ENCODE data around the gene IGFBP2. TPM values are rescaled to one million over a fixed set of nuclear protein-coding genes. Genes with fewer than 3 reads are reported as not detected.

The IGFBP2 gene
- polyA plus RNA-seq, 1 donor = 169 TPM

GRCh38 chr2:216681683-216682082, 48.5 kb downstream of the IGFBP2 start:
- no peak for DNase-seq

GRCh38 chr2:216683846-216684245, 50.6 kb downstream of the IGFBP2 start:
- DNase-seq = no peak

- DNase-seq = no peak
These were observed 52.2 kb downstream of the IGFBP2 start for GRCh38 chr2:216685327-216685875.

- no peak for DNase-seq
These were observed 53.9 kb downstream of the IGFBP2 start for GRCh38 chr2:216687111-216687510.

GRCh38 chr2:216687646-216688045, 54.4 kb downstream of the IGFBP2 start:
- DNase-seq = no peak

GRCh38 chr2:216688731-216689340, 55.6 kb downstream of the IGFBP2 start:
- DNase-seq = no peak

- DNase-seq = no peak
These were observed 56.2 kb downstream of the IGFBP2 start for GRCh38 chr2:216689397-216689796.

GRCh38 chr2:216690456-216690852, 57.2 kb downstream of the IGFBP2 start:
- no peak for DNase-seq

- DNase-seq = peak; percentile 85
These were observed 57.9 kb downstream of the IGFBP2 start for GRCh38 chr2:216690853-216691741.

GRCh38 chr2:216692636-216693413, 59.6 kb downstream of the IGFBP2 start:
- DNase-seq = peak; percentile 89

- DNase-seq = no peak
These were observed 60.3 kb downstream of the IGFBP2 start for GRCh38 chr2:216693414-216694080.

- DNase-seq = no peak
These were observed 61.0 kb downstream of the IGFBP2 start for GRCh38 chr2:216694082-216694825.

- no peak for DNase-seq
These were observed 61.6 kb downstream of the IGFBP2 start for GRCh38 chr2:216694826-216695217.

GRCh38 chr2:216695401-216695821, 62.2 kb downstream of the IGFBP2 start, which contains the start of gene IGFBP5:
IGFBP5 (minus strand) TSS chr2:216695549; CDS start chr2:216694775, 774 bp downstream.
- DNase-seq = peak; percentile 94

GRCh38 chr2:216696321-216696720, 63.1 kb downstream of the IGFBP2 start:
- no peak for DNase-seq

GRCh38 chr2:216696751-216697560, 63.7 kb downstream of the IGFBP2 start:
- DNase-seq = no peak

GRCh38 chr2:216698293-216698692, 65.1 kb downstream of the IGFBP2 start:
- DNase-seq = no peak

- DNase-seq = no peak
These were observed 65.7 kb downstream of the IGFBP2 start for GRCh38 chr2:216698895-216699294.

- no peak for DNase-seq
These were observed 66.9 kb downstream of the IGFBP2 start for GRCh38 chr2:216700088-216700567.

- no peak for DNase-seq
These were observed 67.6 kb downstream of the IGFBP2 start for GRCh38 chr2:216700781-216701180.
